H1 (cell line): ENCODE measurements around the gene PYGL. TPM values are rescaled to one million over a fixed set of nuclear protein-coding genes. Genes with fewer than 3 reads are reported as not detected.
"Not testable (repeated sequence)": the region's sequence is repeated elsewhere in the genome, so short reads cannot be mapped to it uniquely, and the experiment has no call there.

ENCODE experiments used
- CTCF ChIA-PET: fragments of 300-600 bp; sonication (Branson Sonifier 250); formaldehyde crosslinking; loops from one replicate; lab custom pipeline; 2021; ENCODE audit not compliant: partially characterized antibody; lab: Charles Lee
- POLR2A ChIA-PET: fragments of 300-600 bp; sonication (Branson Sonifier 250); formaldehyde crosslinking; loops from one replicate; lab custom pipeline; 2021; ENCODE audit warnings: inconsistent platforms; ENCODE audit not compliant: partially characterized antibody; lab: Charles Lee
- DNase-seq, 2 experiments: peaks; one replicate each; pipeline versions ENCODE4 v3.0.0 to v3.0.0-alpha.2; 2010 to 2022; ENCODE audit warnings: low spot score in 2 of 2, low read depth in 1 of 2, mixed read lengths in 1 of 2
- FAIRE-seq: peaks from 2 replicates; lab custom pipeline; 2011; peaks lifted over from hg19 to GRCh38; lab: Jason Lieb, UNC
- H2AFZ ChIP-seq: 2 replicates; pipeline ENCODE4 v1.8.1; 2012; ENCODE audit warnings: low read length, inconsistent platforms
- H2AK5ac ChIP-seq: 2 replicates; pipeline ENCODE4 v1.6.1; 2013; ENCODE audit warnings: low read depth, low read length
- H2BK120ac ChIP-seq: replicated peaks from 2 replicates; pipeline ENCODE3; 2013; ENCODE audit warnings: low read depth, low read length, inconsistent platforms
- H2BK12ac ChIP-seq: 2 replicates; pipeline ENCODE4 v1.6.1; 2013; ENCODE audit warnings: low read depth, low read length
- H2BK15ac ChIP-seq: 2 replicates; pipeline ENCODE4 v1.6.1; 2013; ENCODE audit warnings: low read length
- H2BK20ac ChIP-seq: 2 replicates; pipeline ENCODE4 v1.6.1; 2013; ENCODE audit warnings: low read length
- H2BK5ac ChIP-seq: 2 replicates; pipeline ENCODE4 v1.6.1; 2013; ENCODE audit warnings: low read depth, low read length
- H3K14ac ChIP-seq: 2 replicates; pipeline ENCODE4 v1.6.1; 2013; ENCODE audit warnings: inconsistent platforms; ENCODE audit not compliant: insufficient read length
- H3K18ac ChIP-seq: 2 replicates; pipeline ENCODE4 v1.6.1; 2013; ENCODE audit warnings: low read length; ENCODE audit errors: extremely low read depth
- H3K23ac ChIP-seq: 2 replicates; pipeline ENCODE4 v1.6.1; 2013; ENCODE audit warnings: inconsistent platforms; ENCODE audit not compliant: insufficient read length
- H3K23me2 ChIP-seq: 2 replicates; pipeline ENCODE4 v1.6.1; 2013; ENCODE audit warnings: low read depth, low read length
- H3K27ac ChIP-seq: 2 replicates; pipeline ENCODE4 v1.6.1; 2011; ENCODE audit warnings: low read depth, low read length, inconsistent platforms
- H3K27me3 ChIP-seq, 4 experiments: replicated peaks in 1 of 4; 1 replicate in 1 of 4; 2 replicates in 3 of 4; pipeline versions ENCODE4 v1.6.1 to v1.8.1; 2011 to 2013; ENCODE audit warnings: low read length in 3 of 4, mild to moderate bottlenecking in 3 of 4, inconsistent platforms in 2 of 4, mixed read lengths in 2 of 4, moderate library complexity in 1 of 4; ENCODE audit not compliant: control insufficient read depth in 3 of 4, insufficient read depth in 3 of 4; ENCODE audit errors: extremely low read depth in 1 of 4
- H3K36me3 ChIP-seq, 4 experiments: 2 replicates each; pipeline versions ENCODE4 v1.6.1 to v1.8.1; 2011 to 2013; ENCODE audit warnings: mild to moderate bottlenecking in 4 of 4, low read length in 3 of 4, moderate library complexity in 2 of 4, control low read depth in 1 of 4, inconsistent platforms in 1 of 4; ENCODE audit not compliant: insufficient read depth in 4 of 4, control insufficient read depth in 2 of 4
- H3K4ac ChIP-seq: replicated peaks from 2 replicates; pipeline ENCODE3; 2013; ENCODE audit warnings: low read length, low read depth, mixed read lengths, inconsistent platforms; ENCODE audit not compliant: insufficient read length
- H3K4me1 ChIP-seq, 4 experiments: replicated peaks in 1 of 4; 1 replicate in 1 of 4; 2 replicates in 3 of 4; pipeline versions ENCODE4 v1.6.1 to v1.8.1; 2011 to 2013; ENCODE audit warnings: low read length in 3 of 4, inconsistent platforms in 2 of 4, mixed read lengths in 1 of 4; ENCODE audit not compliant: insufficient read depth in 4 of 4, control insufficient read depth in 3 of 4
- H3K4me2 ChIP-seq, 2 experiments: 2 replicates each; pipeline versions ENCODE4 v1.6.1 to v1.8.1; 2011 to 2013; ENCODE audit warnings: low read depth in 2 of 2, low read length in 2 of 2, control low read depth in 1 of 2, inconsistent platforms in 1 of 2, mild to moderate bottlenecking in 1 of 2; ENCODE audit not compliant: insufficient read depth in 1 of 2
- H3K4me3 ChIP-seq, 4 experiments: fragments of 200-600, 300-600 bp in 1 of 4; sonication (generic), shearing (Covaris generic), sonication (Bioruptor Twin) in 1 of 4; 2 replicates each; pipeline versions ENCODE4 v1.5.1 to v1.8.1; 2011 to 2016; ENCODE audit warnings: low read length in 4 of 4, low read depth in 3 of 4, control low read depth in 2 of 4, inconsistent platforms in 2 of 4, mild to moderate bottlenecking in 2 of 4, mixed read lengths in 1 of 4, moderate library complexity in 1 of 4; ENCODE audit not compliant: insufficient read depth in 2 of 4; ENCODE audit errors: extremely low read depth in 1 of 4
- H3K56ac ChIP-seq: replicated peaks from 2 replicates; pipeline ENCODE3; 2013; ENCODE audit warnings: low read depth, mild to moderate bottlenecking, mixed read lengths, low read length, inconsistent platforms; ENCODE audit not compliant: insufficient read length
- H3K79me1 ChIP-seq: 2 replicates; pipeline ENCODE4 v1.6.1; 2013; ENCODE audit warnings: low read depth, low read length, control low read depth
- H3K79me2 ChIP-seq, 2 experiments: 2 replicates each; pipeline versions ENCODE4 v1.6.1 to v1.8.1; 2012 to 2013; ENCODE audit warnings: low read length in 2 of 2, mild to moderate bottlenecking in 2 of 2, inconsistent platforms in 1 of 2; ENCODE audit not compliant: insufficient read depth in 2 of 2, control insufficient read depth in 1 of 2
- H3K9ac ChIP-seq, 4 experiments: replicated peaks in 1 of 4; 1 replicate in 1 of 4; 2 replicates in 3 of 4; pipeline versions ENCODE4 v1.6.1 to v1.8.1; 2011 to 2013; ENCODE audit warnings: low read depth in 3 of 4, low read length in 3 of 4, control low read depth in 2 of 4, mild to moderate bottlenecking in 2 of 4, moderate library complexity in 2 of 4, inconsistent platforms in 1 of 4; ENCODE audit errors: extremely low read depth in 1 of 4
- H3K9me3 ChIP-seq, 2 experiments: 2 replicates each; pipeline versions ENCODE4 v1.6.1 to v1.8.1; 2012 to 2013; ENCODE audit warnings: mild to moderate bottlenecking in 2 of 2, moderate library complexity in 2 of 2, control low read depth in 1 of 2, inconsistent platforms in 1 of 2, low read depth in 1 of 2, low read length in 1 of 2, mixed read lengths in 1 of 2; ENCODE audit not compliant: insufficient read depth in 2 of 2
- H4K20me1 ChIP-seq, 2 experiments: replicated peaks in 1 of 2; 2 replicates each; pipeline versions ENCODE3 to v1.8.1; 2011 to 2013; ENCODE audit warnings: inconsistent platforms in 2 of 2, low read length in 2 of 2, mild to moderate bottlenecking in 1 of 2; ENCODE audit not compliant: insufficient read depth in 2 of 2, control insufficient read depth in 1 of 2
- H4K5ac ChIP-seq: 2 replicates; pipeline ENCODE4 v1.6.1; 2013; ENCODE audit warnings: low read length, low read depth, mixed read lengths, inconsistent platforms; ENCODE audit not compliant: insufficient read length
- H4K8ac ChIP-seq: 2 replicates; pipeline ENCODE4 v1.8.0; 2013; ENCODE audit warnings: mild to moderate bottlenecking, moderate library complexity, low read length, inconsistent platforms; ENCODE audit not compliant: insufficient read depth; ENCODE audit errors: extremely low read depth
- H4K91ac ChIP-seq: replicated peaks from 2 replicates; pipeline ENCODE3; 2013; ENCODE audit warnings: low read length, mixed read lengths, inconsistent platforms; ENCODE audit not compliant: insufficient read length
- EZH2 ChIP-seq: fragments of 200-600 bp; sonication (generic); IDR thresholded peaks from 2 replicates; pipeline ENCODE4 v1.7.1; 2012; ENCODE audit warnings: low read depth, mild to moderate bottlenecking, moderate library complexity, low read length, inconsistent platforms; ENCODE audit not compliant: severe bottlenecking
- JUN ChIP-seq: IDR thresholded peaks from 2 replicates; pipeline ENCODE4 v1.6.1; 2011; ENCODE audit warnings: low read depth, mild to moderate bottlenecking, improper control_type of control experiment, low read length
- KDM5A ChIP-seq: fragments of 200-600 bp; IDR thresholded peaks from 2 replicates; pipeline ENCODE4 v1.7.1; 2012; ENCODE audit warnings: mild to moderate bottlenecking, low read length, inconsistent platforms, mixed read lengths
- RFX5 ChIP-seq: IDR thresholded peaks from 2 replicates; pipeline ENCODE4 v1.6.1; 2011; ENCODE audit warnings: low read depth, low read length, improper control_type of control experiment, borderline replicate concordance
- RXRA ChIP-seq: IDR thresholded peaks from 2 replicates; pipeline ENCODE4 v1.6.1; 2011; ENCODE audit warnings: low read depth, mild to moderate bottlenecking, low read length, moderate library complexity; ENCODE audit not compliant: insufficient read depth
- SAP30 ChIP-seq: fragments of 300-600 bp; sonication (generic); IDR thresholded peaks from 2 replicates; pipeline ENCODE4 v1.7.1; 2012; ENCODE audit warnings: low read length, moderate library complexity, mild to moderate bottlenecking, inconsistent platforms; ENCODE audit not compliant: insufficient read depth, insufficient replicate concordance
- TEAD4 ChIP-seq: IDR thresholded peaks from 2 replicates; pipeline ENCODE4 v1.6.1; 2012; ENCODE audit warnings: low read depth, low read length, inconsistent platforms, mixed read lengths
- YY1 ChIP-seq: IDR thresholded peaks from 2 replicates; pipeline ENCODE4 v1.6.1; 2011; ENCODE audit warnings: low read depth, mild to moderate bottlenecking, low read length
- WGBS, 2 experiments: shearing (Covaris generic) in 1 of 2; methylation state at CpG; one replicate each; pipeline versions ENCODE4 v1.1.6 to v1.1.7; 2013 to 2015; ENCODE audit warnings: low lambda C conversion rate in 2 of 2, mixed read lengths in 2 of 2, inconsistent platforms in 1 of 2, low coverage in 1 of 2, missing lambda C conversion rate in 1 of 2; ENCODE audit not compliant: insufficient replicate concordance in 2 of 2, insufficient coverage in 1 of 2, insufficient read length in 1 of 2; ENCODE audit errors: extremely low coverage in 1 of 2, missing lambda C conversion rate in 1 of 2; 5-methylcytosine and 5-hydroxymethylcytosine counted together
- polyA plus RNA-seq, 7 experiments: library from polyadenylated mRNA; depleted of rRNA in 3 of 7; stranded (reverse) in 5 of 7; unstranded in 2 of 7; fragments of >200 nt in 5 of 7; fragments of 200-250 nt in 2 of 7; gene quantifications; 1 replicate in 5 of 7; 2 replicates in 1 of 7; 4 replicates in 1 of 7; pipeline versions ENCODE4 v1.2.1 to v1.2.3, GENCODE V29; 2011 to 2013; ENCODE audit warnings: missing spikeins in 2 of 7, mixed read lengths in 2 of 7
- total RNA-seq: library from RNA; stranded (reverse); fragmentation: NEBNext Ultra II Directional; extraction: Animal tissue kit (Norgen Biotek cat#: 25700); gene quantifications from 2 replicates; pipeline ENCODE4 v1.2.1, GENCODE V29; 2021

PYGL gene
- total and polyA plus RNA-seq, 2 of the 8 experiments (the other 6 are each of a cell fraction or from before 2014, with no cell fraction given), result 26.1 to 50.5 TPM

- TF ChIP-seq RFX5, result no peak
- no peak for TF ChIP-seq KDM5A
- no peak for TF ChIP-seq RXRA
- TF ChIP-seq JUN, result no peak
- peak; percentile 46 for TF ChIP-seq SAP30
- TF ChIP-seq YY1, result no peak
- no peak for TF ChIP-seq EZH2
- TF ChIP-seq TEAD4, result peak; percentile 30; the same call in 1 of the 2 replicates
Observed at GRCh38 chr14:50943261-50943942, 881 bp downstream of the PYGL start (continued).

GRCh38 chr14:50941638-50942037 is 2.6 kb downstream of the PYGL start:
- H3K56ac ChIP-seq, H2BK5ac ChIP-seq, H4K8ac ChIP-seq, H3K4me2 ChIP-seq, H4K91ac ChIP-seq, H3K4me3 ChIP-seq, H3K79me1 ChIP-seq, H2BK12ac ChIP-seq, H2BK120ac ChIP-seq, H2AK5ac ChIP-seq, H4K5ac ChIP-seq, H3K18ac ChIP-seq, H3K27me3 ChIP-seq, DNase-seq, H3K36me3 ChIP-seq, H4K20me1 ChIP-seq, H3K4me1 ChIP-seq, CTCF ChIA-PET, H3K14ac ChIP-seq, H3K9me3 ChIP-seq, H3K9ac ChIP-seq, H2AFZ ChIP-seq, H3K23ac ChIP-seq, H3K79me2 ChIP-seq, H3K27ac ChIP-seq, H2BK20ac ChIP-seq, POLR2A ChIA-PET, H2BK15ac ChIP-seq, H3K4ac ChIP-seq, FAIRE-seq: not testable (repeated sequence)
- 93% methylated on average over 8 of the region's 8 CpGs; no CpG with 5 or more reads in 1 of the 2 experiments for WGBS, 2 experiments
- peaks cover 18% of the 10 kb centered on the region for H3K23me2 ChIP-seq
